Naive B cell (primary cell): ENCODE results near the gene COL27A1. TPM values are rescaled to one million over a fixed set of nuclear protein-coding genes. Genes with fewer than 3 reads are reported as not detected.

ENCODE experiments used
- ATAC-seq, 2 donors: fragments of 150-1000 bp; cut with Tn5 transposase; 2 replicates each; pipeline ENCODE4 v1.10.0; 2021; ENCODE audit warnings: low read depth in 2 of 2, mild to moderate bottlenecking in 2 of 2, moderate library complexity in 2 of 2
- DNase-seq: peaks from one replicate; pipeline ENCODE4 v3.0.0; 2022
- H3K27ac Mint-ChIP-seq, 6 donors: one replicate each; pipeline ENCODE4 v1.8.0; 2020 to 2022; ENCODE audit warnings: mild to moderate bottlenecking in 6 of 6, mixed read lengths in 6 of 6, moderate library complexity in 5 of 6, inconsistent platforms in 2 of 6
- H3K27me3 Mint-ChIP-seq, 3 donors: one replicate each; pipeline ENCODE4 v1.8.0; 2021 to 2022; ENCODE audit warnings: mixed read lengths in 3 of 3, mild to moderate bottlenecking in 1 of 3
- H3K36me3 Mint-ChIP-seq, 2 donors: one replicate each; pipeline ENCODE4 v1.8.0; 2020 to 2022; ENCODE audit warnings: mixed read lengths in 2 of 2, inconsistent platforms in 1 of 2, mild to moderate bottlenecking in 1 of 2
- H3K4me1 Mint-ChIP-seq, 3 donors: one replicate each; pipeline ENCODE4 v1.8.0; 2020 to 2022; ENCODE audit warnings: mixed read lengths in 3 of 3, inconsistent platforms in 1 of 3, mild to moderate bottlenecking in 1 of 3, moderate library complexity in 1 of 3
- H3K4me3 Mint-ChIP-seq, 8 donors: one replicate each; pipeline ENCODE4 v1.8.0; 2020 to 2022; ENCODE audit warnings: mild to moderate bottlenecking in 8 of 8, mixed read lengths in 8 of 8, moderate library complexity in 8 of 8, inconsistent platforms in 2 of 8
- H3K9me3 Mint-ChIP-seq, 7 donors: one replicate each; pipeline ENCODE4 v1.8.0; 2020 to 2022; ENCODE audit warnings: mixed read lengths in 7 of 7, mild to moderate bottlenecking in 5 of 7, inconsistent platforms in 2 of 7, moderate library complexity in 1 of 7
- polyA plus RNA-seq, 6 donors: library from polyadenylated mRNA; unstranded; fragments of 300-500 nt; fragmentation: Illumina TruSeq; gene quantifications; one replicate each; pipeline ENCODE4 v1.2.3, GENCODE V29; 2021; ENCODE audit warnings: low read depth in 6 of 6

Gene COL27A1
- polyA plus RNA-seq, 6 donors from 2014 or later, result 0.04 TPM; not detected in 5

GRCh38 chr9:114206221-114206789 lies 51.0 kb downstream of the COL27A1 start:
- no peaks in the 10 kb centered on the region for H3K36me3 Mint-ChIP-seq
- ATAC-seq, result no peak

GRCh38 chr9:114207034-114207810 lies 51.9 kb downstream of the COL27A1 start:
- Mint-ChIP-seq H3K36me3 (no peaks in the 10 kb centered on the region), H3K4me1 (no peaks in the 10 kb centered on the region), H3K4me3 (no peak overlapping the region), H3K9me3 (peaks cover 0 to 1% (median 0%) of the 10 kb centered on the region in 7 donors), H3K27ac (no peak overlapping the region), H3K27me3 (peaks cover 0 to 5% (median 0%) of the 10 kb centered on the region in 3 donors)
- ATAC-seq, result no peak
- DNase-seq, result no peak

More at GRCh38 chr9:114206221-114206789, 51.0 kb downstream of the COL27A1 start:
- Mint-ChIP-seq H3K27ac (no peak overlapping the region), H3K4me3 (no peak overlapping the region), H3K4me1 (no peaks in the 10 kb centered on the region), H3K27me3 (peaks cover 0 to 5% (median 0%) of the 10 kb centered on the region in 3 donors), H3K9me3 (peaks cover 0 to 1% (median 0%) of the 10 kb centered on the region in 7 donors)
- no peak for DNase-seq

DNA sequence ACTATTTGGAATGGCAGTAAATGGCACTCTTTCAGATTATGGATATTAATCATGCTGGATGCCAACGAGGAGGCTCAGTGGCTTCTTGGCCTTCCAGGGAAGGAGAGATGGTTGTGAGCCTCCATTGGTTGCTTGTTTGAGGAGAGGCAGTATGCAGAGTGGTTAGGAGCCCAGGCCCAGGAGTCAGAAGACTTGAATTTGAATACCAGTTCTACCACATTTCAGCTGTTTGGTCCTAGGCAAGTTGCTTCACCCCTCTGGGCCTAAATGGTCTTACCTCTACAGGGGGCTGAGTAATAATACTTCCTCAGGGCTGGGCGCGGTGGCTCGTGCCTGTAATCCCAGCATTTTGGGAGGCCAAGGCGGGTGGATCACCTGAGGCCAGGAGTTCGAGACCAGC lies 52.5 kb downstream of the COL27A1 start:
- ATAC-seq (no peak), DNase-seq (no peak)
- no peaks in the 10 kb centered on the region for H3K36me3 Mint-ChIP-seq
- no peak overlapping the region for H3K4me3 Mint-ChIP-seq
- H3K27ac Mint-ChIP-seq, result no peak overlapping the region
- H3K27me3 Mint-ChIP-seq, result peaks cover 0 to 5% (median 0%) of the 10 kb centered on the region in 3 donors
- H3K4me1 Mint-ChIP-seq, result no peaks in the 10 kb centered on the region
- peaks cover 0 to 1% (median 0%) of the 10 kb centered on the region in 7 donors for H3K9me3 Mint-ChIP-seq

- no peaks in the 10 kb centered on the region for H3K36me3 Mint-ChIP-seq
- DNase-seq (no peak), ATAC-seq (no peak)
- no peaks in the 10 kb centered on the region for H3K4me1 Mint-ChIP-seq
- H3K27me3 Mint-ChIP-seq, result peaks cover 0 to 5% (median 4%) of the 10 kb centered on the region in 3 donors
- no peak overlapping the region for H3K4me3 Mint-ChIP-seq
- H3K27ac Mint-ChIP-seq, result no peak overlapping the region
- peaks cover 0 to 1% (median 0%) of the 10 kb centered on the region in 7 donors for H3K9me3 Mint-ChIP-seq
Observed at GRCh38 chr9:114209151-114209550, 53.8 kb downstream of the COL27A1 start.

- Mint-ChIP-seq H3K36me3 (no peaks in the 10 kb centered on the region), H3K27ac (no peak overlapping the region), H3K27me3 (peaks cover 0 to 5% (median 4%) of the 10 kb centered on the region in 3 donors), H3K9me3 (peaks cover 0 to 1% (median 0%) of the 10 kb centered on the region in 7 donors), H3K4me3 (no peak overlapping the region), H3K4me1 (no peaks in the 10 kb centered on the region)
- ATAC-seq, result no peak
- DNase-seq, result no peak
Observed at GRCh38 chr9:114210136-114210535, 54.8 kb downstream of the COL27A1 start.

DNA sequence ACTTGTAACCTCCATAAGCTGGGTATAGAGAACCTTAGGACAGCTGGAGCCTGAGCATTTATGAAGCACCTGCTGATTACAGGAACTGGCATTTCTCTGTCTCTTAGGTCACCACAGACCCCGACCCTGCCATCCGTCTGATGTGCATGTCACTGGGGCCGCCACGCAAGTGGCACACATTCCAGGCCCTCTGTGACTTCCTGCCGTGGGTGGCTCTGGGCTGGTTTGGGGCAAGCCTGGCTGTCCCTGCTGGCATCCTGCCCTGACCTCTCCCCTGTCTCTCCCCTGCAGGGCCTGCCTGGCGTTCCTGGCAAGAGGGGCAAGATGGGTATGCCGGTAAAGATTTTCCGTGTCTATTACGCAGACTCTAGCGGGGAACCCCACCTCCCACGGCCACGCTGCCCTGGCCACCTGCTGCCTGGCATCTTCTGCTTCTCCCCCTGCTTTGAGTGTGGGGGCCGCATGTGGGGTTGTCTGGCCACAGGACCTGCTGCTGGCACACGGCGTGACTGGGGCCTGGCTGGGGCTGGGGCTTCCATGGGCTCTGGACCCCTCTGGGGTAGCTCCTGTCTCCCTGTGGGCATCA lies 55.4 kb downstream of the COL27A1 start:
- no peak overlapping the region for H3K4me3 Mint-ChIP-seq
- H3K27me3 Mint-ChIP-seq, result peaks cover 0 to 4% (median 2%) of the 10 kb centered on the region in 3 donors

GRCh38 chr9:114212826-114213225 lies 57.5 kb downstream of the COL27A1 start:
- DNase-seq, result no peak
- Mint-ChIP-seq H3K9me3 (peaks cover 0 to 1% (median 0%) of the 10 kb centered on the region in 7 donors), H3K4me1 (no peaks in the 10 kb centered on the region), H3K27me3 (peaks cover 0 to 4% (median 0%) of the 10 kb centered on the region in 3 donors), H3K27ac (no peak overlapping the region), H3K36me3 (no peaks in the 10 kb centered on the region), H3K4me3 (no peak overlapping the region)
- ATAC-seq, result no peak

More for the DNA sequence above, 55.4 kb downstream of the COL27A1 start:
- DNase-seq (no peak), ATAC-seq (no peak)
- Mint-ChIP-seq H3K9me3 (peaks cover 0 to 1% (median 0%) of the 10 kb centered on the region in 7 donors), H3K36me3 (no peaks in the 10 kb centered on the region), H3K27ac (no peak overlapping the region), H3K4me1 (no peaks in the 10 kb centered on the region)

GRCh38 chr9:114213566-114213965 lies 58.2 kb downstream of the COL27A1 start:
- no peak for DNase-seq
- ATAC-seq, result no peak
- Mint-ChIP-seq H3K36me3 (no peaks in the 10 kb centered on the region), H3K4me1 (no peaks in the 10 kb centered on the region), H3K27me3 (peaks cover 0 to 4% (median 0%) of the 10 kb centered on the region in 3 donors), H3K9me3 (no peaks in the 10 kb centered on the region), H3K4me3 (no peak overlapping the region), H3K27ac (no peak overlapping the region)

DNA sequence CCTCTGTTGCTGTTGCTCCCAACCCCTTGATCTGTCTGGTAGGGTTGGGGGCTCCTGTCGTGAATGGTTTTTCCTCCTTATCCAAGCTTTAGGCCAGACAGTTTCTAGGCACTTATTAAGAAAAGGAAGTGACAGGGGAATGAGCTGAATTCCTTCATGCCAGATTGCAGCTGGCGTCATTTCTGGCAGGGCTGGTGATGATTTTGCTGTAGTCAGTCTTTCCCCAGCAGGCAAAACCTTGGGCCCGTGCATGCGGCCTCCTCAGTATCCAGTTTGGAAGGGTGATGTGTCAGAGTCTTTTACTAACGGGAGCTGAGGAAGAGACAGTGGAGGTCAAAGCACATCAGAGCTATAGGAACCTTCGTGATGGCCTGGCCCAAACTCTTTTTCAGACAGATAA lies 58.8 kb downstream of the COL27A1 start:
- ATAC-seq, result no peak
- Mint-ChIP-seq H3K4me3 (no peak overlapping the region), H3K27me3 (peaks cover 0 to 4% (median 0%) of the 10 kb centered on the region in 3 donors), H3K9me3 (no peaks in the 10 kb centered on the region), H3K4me1 (no peaks in the 10 kb centered on the region), H3K27ac (no peak overlapping the region), H3K36me3 (no peaks in the 10 kb centered on the region)
- DNase-seq, result no peak

DNA sequence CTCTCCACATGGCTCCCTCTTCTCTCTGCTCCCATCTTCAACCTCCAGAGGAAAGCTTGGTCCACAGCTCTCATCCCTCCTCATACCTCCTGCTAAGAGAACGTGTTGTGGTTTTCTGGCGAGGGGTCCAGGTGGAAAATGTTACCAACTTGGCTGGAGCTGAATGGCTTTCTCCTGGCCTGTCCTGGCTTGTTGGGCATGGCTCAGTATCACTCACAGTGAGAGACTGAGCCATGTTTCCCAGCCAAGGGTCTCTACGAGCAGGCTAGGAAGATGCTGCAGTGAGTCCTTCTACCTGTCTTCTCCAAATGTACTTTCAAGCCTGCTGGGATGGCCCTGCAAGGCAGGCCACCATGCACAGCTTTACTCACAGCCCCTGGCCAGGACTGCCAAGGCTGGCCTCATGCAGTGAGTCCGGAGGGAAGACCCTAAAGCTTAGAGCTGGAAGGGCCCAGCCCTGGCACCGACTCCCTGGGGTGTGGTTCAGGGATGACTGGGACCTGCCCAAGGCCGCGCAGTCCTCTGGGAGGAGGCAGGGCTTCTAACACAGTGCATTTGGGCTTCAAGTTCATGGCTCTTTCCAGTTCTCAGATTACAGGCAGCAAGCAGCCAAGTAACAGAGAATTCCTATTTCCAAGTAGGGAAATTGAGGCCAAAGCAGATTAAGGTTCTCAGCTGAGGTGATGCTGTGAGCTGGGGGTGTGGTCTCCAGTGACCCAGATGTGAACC lies 59.5 kb downstream of the COL27A1 start:
- no peaks in the 10 kb centered on the region for H3K36me3 Mint-ChIP-seq
- H3K4me1 Mint-ChIP-seq, result no peaks in the 10 kb centered on the region

DNA sequence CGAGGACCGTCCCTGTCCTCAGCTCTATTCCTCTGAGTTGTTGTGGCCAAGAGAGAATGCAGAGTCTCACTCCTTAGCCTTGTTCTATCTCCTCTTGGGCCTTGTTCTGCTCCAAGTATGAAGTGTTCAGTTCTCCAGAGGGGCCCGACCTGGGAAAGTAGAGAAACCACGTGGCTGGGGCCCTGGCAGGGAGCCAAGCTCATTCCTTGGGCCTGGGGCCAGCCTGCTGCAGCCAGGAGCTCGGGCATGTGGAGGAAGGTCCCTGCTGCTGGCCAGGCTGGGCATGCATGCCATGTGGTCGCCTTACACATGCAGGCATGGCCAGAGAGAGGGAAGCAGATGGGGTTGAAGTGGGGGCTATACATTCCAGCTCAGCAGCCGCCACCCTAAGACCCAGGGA lies 60.7 kb downstream of the COL27A1 start:
- Mint-ChIP-seq H3K4me3 (no peak overlapping the region), H3K36me3 (no peaks in the 10 kb centered on the region), H3K9me3 (no peaks in the 10 kb centered on the region), H3K4me1 (no peaks in the 10 kb centered on the region), H3K27me3 (peaks cover 0 to 4% (median 0%) of the 10 kb centered on the region in 3 donors), H3K27ac (no peak overlapping the region)
- ATAC-seq, result no peak
- no peak for DNase-seq

More for the DNA sequence above, 59.5 kb downstream of the COL27A1 start:
- Mint-ChIP-seq H3K4me3 (no peak overlapping the region), H3K27ac (peak overlapping the region in 1 of 6 donors; percentile 27), H3K27me3 (peaks cover 0 to 4% (median 0%) of the 10 kb centered on the region in 3 donors), H3K9me3 (no peaks in the 10 kb centered on the region)
- DNase-seq, result no peak
- no peak for ATAC-seq

- Mint-ChIP-seq H3K9me3 (peaks cover 0 to 2% (median 0%) of the 10 kb centered on the region in 7 donors), H3K4me1 (no peaks in the 10 kb centered on the region)
- no peak for ATAC-seq
Observed at GRCh38 chr9:114216976-114217375, 61.6 kb downstream of the COL27A1 start.

More at GRCh38 chr9:114216976-114217375, 61.6 kb downstream of the COL27A1 start:
- no peak overlapping the region for H3K4me3 Mint-ChIP-seq
- no peaks in the 10 kb centered on the region for H3K36me3 Mint-ChIP-seq
- H3K27ac Mint-ChIP-seq, result no peak overlapping the region
- DNase-seq, result no peak
- H3K27me3 Mint-ChIP-seq, result peaks cover 0 to 5% (median 4%) of the 10 kb centered on the region in 3 donors
